GM19351 (cell line): ENCODE results near the gene UBTFL1.
"Not testable (repeated sequence)": the region's sequence is repeated elsewhere in the genome, so short reads cannot be mapped to it uniquely, and the experiment has no call there.

Source experiments
- ATAC-seq: cut with Tn5 transposase; IDR thresholded peaks from one replicate; pipeline ENCODE4 v1.9.1; 2021; ENCODE audit warnings: mild to moderate bottlenecking, moderate library complexity; ENCODE audit not compliant: unreplicated experiment

UBTFL1 gene, protein sequence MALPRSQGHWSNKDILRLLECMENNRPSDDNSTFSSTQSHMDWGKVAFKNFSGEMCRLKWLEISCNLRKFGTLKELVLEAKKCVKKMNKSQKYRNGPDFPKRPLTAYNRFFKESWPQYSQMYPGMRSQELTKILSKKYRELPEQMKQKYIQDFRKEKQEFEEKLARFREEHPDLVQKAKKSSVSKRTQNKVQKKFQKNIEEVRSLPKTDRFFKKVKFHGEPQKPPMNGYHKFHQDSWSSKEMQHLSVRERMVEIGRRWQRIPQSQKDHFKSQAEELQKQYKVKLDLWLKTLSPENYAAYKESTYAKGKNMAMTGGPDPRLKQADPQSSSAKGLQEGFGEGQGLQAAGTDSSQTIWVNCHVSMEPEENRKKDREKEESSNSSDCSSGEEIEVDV

DNA sequence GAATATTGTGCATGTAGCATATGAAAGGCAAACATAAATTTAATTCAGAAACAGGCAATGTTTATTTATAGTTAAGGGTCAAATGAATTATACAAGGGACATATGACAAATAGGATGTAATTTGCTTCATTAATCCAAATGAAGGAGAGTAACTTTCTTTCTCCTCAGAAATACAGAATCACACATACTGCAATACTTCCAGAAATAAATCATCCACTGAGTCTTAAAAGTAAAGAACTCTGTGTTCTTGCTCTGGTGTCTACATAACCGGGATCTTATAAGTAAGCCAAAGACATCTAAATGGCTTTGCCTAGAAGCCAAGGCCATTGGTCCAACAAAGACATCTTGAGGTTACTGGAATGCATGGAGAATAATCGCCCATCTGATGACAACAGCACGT is at the start of gene UBTFL1:
Gene UBTFL1, plus strand, starts transcription at position 301 of the 400 bp plus-strand sequence. Its CDS starts 0 bp downstream, at position 301.
- not testable (repeated sequence) for ATAC-seq

DNA sequence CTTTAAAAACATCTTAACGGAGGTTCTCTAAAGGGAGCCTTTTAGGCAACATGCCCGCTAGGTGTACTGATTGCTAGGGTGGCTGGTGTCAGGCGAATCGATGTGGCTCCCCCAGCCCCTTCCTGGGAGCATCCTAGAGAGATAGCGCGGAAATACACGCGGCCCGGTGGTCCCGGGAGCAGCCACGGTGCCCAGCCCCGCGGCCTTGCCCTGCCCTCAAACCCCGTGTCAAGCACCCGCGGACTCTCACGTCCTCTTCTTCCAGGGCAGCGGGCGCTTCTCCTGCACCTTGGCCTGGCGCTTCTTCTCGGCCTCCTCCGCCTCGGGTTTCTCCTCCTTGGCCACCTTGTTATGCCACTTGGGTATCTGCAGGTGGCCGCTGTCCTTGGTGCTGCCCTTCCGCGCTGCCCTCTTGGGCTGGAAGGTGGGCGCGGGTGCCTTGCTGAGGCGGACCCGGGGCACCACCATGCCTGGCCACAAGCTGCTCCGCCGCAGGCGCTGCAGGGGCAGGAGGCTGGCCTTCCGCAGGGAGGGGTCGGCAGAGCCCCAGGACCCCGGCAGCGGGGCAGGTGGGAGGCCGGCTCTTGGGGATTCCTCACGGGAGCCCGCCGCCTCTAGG is 34.0 kb upstream of the UBTFL1 start:
- not testable (repeated sequence) for ATAC-seq

DNA sequence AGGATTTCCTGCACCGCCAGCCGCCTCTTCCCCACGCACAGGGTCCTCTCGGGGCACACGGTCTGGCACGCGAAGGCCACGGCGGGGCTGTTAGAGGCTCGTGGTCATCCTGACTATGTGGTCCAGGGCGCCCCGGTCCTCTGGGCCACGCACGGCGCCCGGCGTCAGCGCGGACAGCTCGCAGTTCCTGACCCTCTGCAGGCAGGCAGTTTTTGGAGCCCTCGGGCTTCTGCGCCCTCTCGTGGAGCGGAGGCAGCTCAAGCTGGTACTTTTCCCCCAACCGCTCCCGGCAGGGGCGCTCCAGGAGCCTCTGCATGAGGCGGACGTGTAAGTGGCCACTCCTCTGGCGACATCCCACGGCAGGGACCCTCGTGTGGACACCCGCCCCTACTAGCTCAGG is 33.4 kb upstream of the UBTFL1 start:
- not testable (repeated sequence) for ATAC-seq

DNA sequence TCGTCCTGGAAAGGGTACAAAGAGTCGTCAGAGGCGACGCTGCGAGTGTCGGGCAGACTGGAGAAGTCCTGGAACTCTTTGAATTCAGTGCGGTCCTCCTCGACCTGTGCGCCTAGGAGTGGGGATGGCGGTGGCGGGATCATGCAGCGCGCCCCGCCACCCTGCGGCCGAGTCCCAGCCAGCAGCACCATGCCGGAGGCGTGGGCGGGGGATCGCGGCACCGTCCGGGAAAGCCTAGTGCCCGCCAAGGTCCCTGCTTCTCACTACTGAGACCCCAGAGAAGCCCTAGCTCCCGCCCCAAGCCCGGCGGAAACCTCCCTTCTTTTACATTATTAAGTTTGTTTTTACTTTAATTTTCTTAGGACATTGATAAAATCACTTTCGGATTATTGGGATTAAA is 32.2 kb upstream of the UBTFL1 start:
- not testable (repeated sequence) for ATAC-seq

DNA sequence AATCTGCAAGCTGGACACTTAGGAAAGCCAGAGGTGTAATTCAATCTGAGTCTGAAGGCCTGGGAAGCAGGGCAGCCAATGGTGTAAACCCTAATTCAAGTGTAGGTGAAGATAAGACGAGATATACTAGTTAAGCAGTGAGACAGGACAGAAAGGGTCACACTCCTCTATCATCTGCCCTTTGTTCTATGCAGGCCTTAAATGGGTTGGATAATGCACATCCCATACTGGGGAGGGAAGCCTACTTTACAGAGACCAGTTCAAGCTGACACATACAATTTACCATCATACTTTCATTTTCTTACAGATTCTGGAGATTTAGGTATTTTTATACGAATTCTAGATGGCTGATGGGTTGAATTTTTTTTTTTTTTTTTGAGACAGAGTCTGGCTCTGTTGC is 3.0 kb downstream of the UBTFL1 start:
- ATAC-seq = not testable (repeated sequence)

DNA sequence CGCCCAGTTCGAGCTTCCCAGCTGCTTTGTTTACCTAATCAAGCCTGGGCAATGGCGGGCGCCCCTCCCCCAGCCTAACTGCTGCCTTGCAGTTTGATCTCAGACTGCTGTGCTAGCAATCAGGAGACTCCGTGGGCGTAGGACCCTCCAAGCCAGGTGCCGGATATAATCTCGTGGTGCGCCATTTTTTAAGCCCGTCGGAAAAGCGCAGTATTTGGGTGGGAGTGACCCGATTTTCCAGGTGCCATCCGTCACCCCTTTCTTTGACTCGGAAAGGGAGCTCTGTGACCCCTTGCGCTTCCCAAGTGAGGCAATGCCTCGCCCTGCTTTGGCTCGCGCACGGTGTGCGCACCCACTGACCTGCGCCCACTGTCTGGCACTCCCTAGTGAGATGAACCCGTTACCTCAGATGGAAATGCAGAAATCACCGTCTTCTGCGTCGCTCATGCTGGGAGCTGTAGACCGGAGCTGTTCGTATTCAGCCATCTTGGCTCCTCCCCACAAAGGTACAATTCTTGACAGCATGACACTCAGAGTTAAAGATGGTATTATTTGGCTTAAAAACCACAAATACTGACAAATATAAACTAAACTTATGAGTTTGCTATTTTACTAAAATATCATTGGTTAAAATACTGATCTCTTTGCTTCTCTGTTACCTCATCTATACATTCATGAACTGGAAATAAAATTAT is 9.6 kb downstream of the UBTFL1 start:
- not testable (repeated sequence) for ATAC-seq

DNA sequence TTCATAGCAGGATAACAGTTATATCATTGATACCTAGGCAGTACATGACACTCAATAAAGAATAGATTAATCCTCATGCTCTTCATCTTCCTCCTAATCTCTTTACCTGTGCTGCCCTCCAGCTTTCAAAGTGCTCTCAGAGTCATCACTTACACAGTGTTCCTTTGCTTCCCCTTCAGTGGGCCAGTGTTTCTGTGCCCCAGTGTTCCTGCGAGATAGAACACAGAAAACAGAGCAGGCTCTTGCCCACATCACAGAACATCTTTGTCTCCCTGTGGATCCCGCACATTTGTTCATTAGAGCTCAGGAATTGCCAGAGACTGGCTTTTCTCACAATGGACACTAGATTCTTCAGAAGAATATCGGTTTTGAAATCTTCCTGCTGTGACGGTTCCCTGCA is 12.5 kb downstream of the UBTFL1 start:
- ATAC-seq = not testable (repeated sequence)

DNA sequence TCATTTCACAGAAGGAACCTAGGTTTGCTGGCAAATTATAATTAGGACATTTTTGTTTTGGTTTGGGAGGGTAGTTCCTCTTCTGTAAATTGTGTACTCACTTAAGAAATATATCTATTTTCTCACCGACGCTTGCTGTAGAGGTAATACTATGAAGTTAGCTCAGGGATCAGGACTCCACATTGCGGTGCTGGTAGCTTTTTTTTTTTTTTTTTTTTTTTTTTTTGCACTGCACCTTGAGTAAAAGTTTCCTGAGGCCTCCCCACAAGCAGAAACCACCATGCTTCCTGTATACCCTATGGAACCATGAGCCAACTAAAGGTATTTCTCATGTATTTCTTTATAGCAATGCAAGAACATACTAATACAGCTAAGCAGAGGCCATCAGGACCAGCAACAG is 14.7 kb downstream of the UBTFL1 start:
- ATAC-seq = no peak

DNA sequence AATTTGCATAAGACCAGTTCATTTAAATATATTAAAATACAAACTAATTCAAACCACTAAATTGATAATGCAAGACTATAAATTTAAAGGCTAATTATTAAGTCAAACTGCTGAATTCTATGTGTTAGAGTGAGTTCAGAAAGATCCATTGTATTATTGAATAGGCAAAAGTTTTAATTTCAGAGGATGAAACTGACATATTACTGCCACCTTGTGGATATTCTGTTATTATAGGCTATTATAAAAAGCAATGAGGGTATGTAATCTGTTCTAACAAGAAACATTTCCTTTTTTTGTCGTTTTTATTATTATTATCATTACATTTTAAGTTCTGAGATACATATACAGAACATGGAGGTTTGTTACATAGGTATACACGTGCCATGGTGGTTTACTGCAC is 27.8 kb downstream of the UBTFL1 start:
- ATAC-seq = no peak

DNA sequence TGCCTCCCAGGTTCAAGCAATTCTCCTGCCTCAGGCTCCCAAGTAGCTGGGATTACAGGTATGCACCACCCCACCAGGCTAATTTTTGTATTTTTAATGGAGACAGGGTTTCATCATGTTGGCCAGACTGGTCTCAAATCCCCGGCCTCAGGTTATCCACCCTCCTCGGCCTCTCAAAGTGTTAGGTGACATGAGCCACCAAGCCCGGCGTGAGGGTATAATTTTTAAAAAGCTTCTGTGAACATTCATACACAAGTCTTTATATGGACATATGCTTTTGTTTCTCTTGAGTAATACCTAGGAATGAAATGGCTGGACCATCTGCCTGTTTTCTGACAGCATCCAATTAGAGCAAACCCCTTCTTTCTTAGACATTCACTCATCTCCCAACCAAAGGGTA is 34.4 kb downstream of the UBTFL1 start:
- ATAC-seq = no peak

DNA sequence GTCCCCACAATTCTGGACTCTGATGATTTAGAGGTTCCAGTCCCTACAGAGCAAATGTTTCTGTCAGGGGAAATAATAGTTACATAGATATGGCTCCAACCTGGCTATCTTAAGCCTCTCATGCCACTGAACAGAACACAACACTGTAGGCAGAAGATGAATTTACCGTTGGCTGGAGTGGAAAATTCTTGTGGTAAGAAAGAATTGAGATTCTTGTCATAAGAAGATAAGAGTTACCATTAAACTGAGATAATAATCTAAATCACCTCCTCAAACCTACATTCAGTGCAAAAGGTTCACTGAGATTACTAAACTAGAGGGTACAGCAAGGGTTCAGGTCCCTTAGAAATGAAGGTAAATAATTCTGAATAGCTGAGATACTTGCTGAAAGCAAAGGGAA is 38.6 kb downstream of the UBTFL1 start:
- ATAC-seq = no peak

DNA sequence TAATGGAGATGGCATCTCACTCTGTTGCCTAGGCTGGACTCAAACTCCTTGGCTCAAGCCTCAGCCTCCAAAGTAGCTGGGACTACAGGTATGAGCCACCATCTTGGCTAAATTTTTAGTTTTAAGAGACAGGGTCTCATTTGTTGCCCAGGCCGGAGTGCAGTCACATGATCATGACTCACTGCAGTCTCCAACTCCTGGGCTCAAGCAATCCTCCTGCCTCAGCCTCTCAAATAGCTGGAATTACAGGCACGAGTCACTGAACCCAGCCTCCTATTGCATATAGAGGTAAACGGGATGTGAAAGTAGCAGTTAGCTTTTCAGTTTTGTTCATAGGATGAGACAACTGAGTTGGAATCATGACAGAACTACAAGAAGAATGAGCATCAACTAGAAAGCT is 39.2 kb downstream of the UBTFL1 start:
- no peak for ATAC-seq

DNA sequence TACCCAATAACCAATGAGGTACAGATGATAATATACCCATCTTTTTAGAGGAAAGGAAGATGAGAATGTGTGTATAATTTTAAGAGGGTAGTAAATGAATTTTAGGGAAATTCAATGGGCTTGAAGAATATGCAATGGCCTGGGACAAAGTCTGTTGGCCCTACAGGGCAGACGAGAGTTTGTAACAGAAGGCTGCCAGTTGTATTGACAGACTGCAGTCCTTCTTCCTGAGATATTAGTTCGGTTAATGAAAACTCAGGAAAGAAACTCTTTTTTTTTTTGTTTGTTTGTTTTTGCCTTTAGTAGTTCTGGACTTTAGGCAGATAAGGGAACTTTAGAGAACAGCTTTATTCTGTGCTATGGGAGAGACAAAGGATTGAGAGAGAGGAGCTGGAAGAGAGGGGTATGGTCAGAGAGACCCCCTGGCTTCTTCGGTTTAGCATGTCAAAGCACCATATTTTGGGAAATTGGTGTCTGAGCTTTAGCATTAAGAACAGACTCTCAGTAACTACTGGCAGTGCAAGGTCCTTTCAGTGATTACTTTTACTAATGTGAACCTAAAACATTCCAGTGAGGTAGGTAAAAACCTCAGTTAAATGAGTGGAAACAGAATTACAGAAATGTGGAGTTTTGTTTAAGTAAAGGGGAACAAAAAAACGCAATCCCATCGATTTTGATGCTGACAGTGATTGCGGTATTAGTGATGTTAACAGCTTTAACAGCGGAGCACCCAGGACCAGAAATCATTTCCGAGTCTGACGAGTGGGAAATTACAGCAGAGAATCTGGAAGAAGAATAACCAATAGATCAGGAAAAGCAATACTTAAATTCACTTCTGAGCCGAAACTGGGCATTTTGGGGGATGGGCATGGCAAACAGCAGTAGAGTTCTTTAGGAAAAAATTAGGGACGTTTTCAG is 48.1 kb downstream of the UBTFL1 start:
- no peak for ATAC-seq

DNA sequence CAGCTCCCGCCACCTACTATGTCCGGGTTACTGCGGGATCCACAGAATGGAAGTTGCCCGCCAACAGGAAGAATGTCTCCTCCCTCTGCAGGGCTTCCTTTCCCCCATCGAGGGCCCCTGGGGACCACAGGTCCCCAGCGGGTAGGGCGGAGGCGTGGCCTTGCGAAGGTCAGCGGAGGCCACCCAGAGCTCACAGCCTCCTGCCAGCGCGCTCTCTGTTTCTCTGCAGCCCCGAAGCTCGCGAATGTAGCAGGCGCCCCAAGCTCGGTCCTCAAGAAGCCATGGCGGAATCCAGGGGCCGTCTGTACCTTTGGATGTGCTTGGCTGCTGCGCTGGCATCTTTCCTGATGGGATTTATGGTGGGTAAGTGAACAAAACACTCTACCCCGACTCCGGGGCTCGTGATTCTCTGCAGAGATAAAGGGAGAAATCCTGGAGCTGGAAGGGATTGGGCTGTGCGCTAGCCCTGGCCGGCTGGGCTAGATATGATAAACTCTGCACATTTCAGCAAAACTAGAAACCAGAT is 48.8 kb downstream of the UBTFL1 start, which contains the start of gene NAALAD2:
Gene NAALAD2, plus strand, starts transcription at position 186 of the 526 bp plus-strand sequence. Its CDS starts 96 bp downstream, at position 282.
- peak; percentile 51 for ATAC-seq

DNA sequence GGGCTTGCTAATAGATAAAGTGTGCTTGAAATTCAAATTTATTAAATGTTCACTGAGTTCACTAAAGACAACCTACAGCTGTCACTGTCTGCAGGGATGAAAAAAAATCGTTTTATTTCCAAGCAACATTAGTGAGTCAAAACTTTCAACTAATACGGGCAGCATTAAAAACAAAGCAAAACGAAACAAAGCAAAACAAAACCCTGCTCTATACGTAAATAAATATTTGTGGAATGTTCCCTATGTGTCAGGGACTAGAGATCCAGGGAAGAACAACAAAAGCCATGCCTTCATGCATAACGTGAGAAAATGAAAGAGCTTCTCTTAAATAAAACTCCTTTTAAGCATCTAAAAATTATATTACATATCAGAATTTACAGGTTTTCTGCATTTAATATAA is 49.3 kb downstream of the UBTFL1 start:
- ATAC-seq = no peak
